Coronary artery (tissue), 2 donors: ENCODE data around the gene ZDHHC9.
"Not testable (repeated sequence)": the region's sequence is repeated elsewhere in the genome, so short reads cannot be mapped to it uniquely, and the experiment has no call there.

ENCODE experiments used
- DNase-seq: peaks from one replicate; pipeline ENCODE4 v3.0.0-alpha.2; 2017; ENCODE audit warnings: low spot score
- H3K27ac ChIP-seq, 2 donors: fragments of 200-600 bp; sonication (generic); one replicate each; pipeline ENCODE4 v1.5.1; 2016 to 2019
- H3K4me3 ChIP-seq: fragments of 200-600 bp; sonication (generic); 2 replicates; pipeline ENCODE4 v1.5.1; 2016; ENCODE audit warnings: mild to moderate bottlenecking, moderate library complexity
- CTCF ChIP-seq: fragments of 200-600 bp; sonication (generic); IDR thresholded peaks from one replicate; pipeline ENCODE4 v1.5.1; 2019; ENCODE audit warnings: antibody characterized with exemption

Gene ZDHHC9

GRCh38 chrX:129843459-129844306 is at the start of gene ZDHHC9:
ZDHHC9 (minus strand) TSS chrX:129843886; CDS start chrX:129841945, 1,941 bp downstream.
- Histone ChIP-seq H3K27ac (peak within 1 kb of the TSS; percentile 54 to 63), H3K4me3 (peak within 1 kb of the TSS; percentile 76)
- no peak for TF ChIP-seq CTCF
- peak; percentile 90 for DNase-seq

DNA sequence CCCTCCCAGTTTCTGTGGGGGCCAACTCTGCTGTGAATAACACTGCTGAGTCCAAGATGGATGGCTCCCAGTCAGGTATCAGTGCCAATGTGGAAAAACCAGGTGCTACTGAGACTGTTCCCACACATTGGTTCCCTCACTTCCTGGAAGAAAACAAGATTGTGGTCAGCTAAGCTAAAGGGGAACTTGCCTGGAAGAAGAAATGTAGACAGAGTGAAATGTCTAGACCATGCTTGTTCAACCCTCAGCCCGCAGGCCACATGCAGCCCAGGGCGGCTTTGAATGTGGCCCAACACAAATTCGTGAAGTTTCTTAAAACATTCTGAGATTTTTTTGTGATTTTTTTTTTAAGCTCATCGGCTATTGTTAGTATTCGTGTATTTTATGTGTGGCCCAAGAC is 33.7 kb upstream of the ZDHHC9 start:
- TF ChIP-seq CTCF: no peak
- H3K27ac ChIP-seq: no peak overlapping the region
- no peak for DNase-seq
- H3K4me3 ChIP-seq: no peak overlapping the region

GRCh38 chrX:129876771-129877305 is 33.2 kb upstream of the ZDHHC9 start:
- TF ChIP-seq CTCF: no peak
- no peak overlapping the region for H3K4me3 ChIP-seq
- DNase-seq: no peak
- H3K27ac ChIP-seq: no peak overlapping the region

DNA sequence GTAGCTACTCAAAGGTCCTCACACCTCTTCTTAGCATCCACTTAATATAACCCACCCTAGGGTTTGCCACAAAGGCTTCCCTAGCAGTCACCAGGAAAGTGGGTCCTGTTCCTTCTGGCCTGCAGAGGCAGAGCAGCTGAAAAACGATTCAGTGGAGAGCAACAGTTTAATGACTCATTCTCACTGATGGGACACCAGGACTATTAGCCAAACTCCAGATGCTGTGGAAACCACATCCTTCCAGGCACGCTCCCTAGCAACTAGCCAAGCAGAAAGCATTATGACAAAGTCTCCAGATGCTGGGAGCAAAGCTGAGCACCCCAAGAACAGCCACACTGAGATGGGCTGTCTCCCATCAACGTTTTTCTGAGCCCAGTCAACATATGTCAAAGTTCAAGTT is 32.0 kb upstream of the ZDHHC9 start:
- H3K27ac ChIP-seq: no peak overlapping the region
- H3K4me3 ChIP-seq: no peak overlapping the region
- DNase-seq: no peak
- no peak for TF ChIP-seq CTCF

- Histone ChIP-seq H3K4me3 (no peak overlapping the region), H3K27ac (no peak overlapping the region)
- DNase-seq: no peak
- TF ChIP-seq CTCF: no peak
Observed at GRCh38 chrX:129872524-129872923, 28.8 kb upstream of the ZDHHC9 start.

DNA sequence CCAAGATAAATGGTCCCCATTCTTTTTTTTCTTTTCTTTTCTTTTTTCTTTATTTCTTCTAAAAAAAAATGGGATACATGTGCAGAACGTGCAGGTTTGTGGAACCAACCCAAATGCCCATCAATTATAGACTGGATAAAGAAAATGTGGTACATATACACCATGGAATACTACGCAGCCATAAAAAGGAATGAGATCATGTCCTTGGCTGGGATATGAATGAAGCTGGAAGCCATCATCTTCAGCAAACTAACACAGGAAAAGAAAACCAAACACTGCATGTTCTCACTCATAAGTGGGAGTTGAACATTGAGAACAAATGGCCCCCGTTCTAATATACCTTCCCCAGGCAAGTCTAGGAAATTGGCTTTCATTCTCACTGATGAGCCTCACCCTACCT is 22.6 kb upstream of the ZDHHC9 start:
- H3K27ac ChIP-seq, DNase-seq, H3K4me3 ChIP-seq: not testable (repeated sequence)

- DNase-seq, H3K27ac ChIP-seq, H3K4me3 ChIP-seq: not testable (repeated sequence)
Observed at GRCh38 chrX:129859134-129859533, 15.4 kb upstream of the ZDHHC9 start.

GRCh38 chrX:129851825-129852224 is 8.1 kb upstream of the ZDHHC9 start:
- H3K4me3 ChIP-seq, H3K27ac ChIP-seq, DNase-seq: not testable (repeated sequence)
